HG02938 (cell line): ENCODE results near the gene PIGR.

Source experiments
- ATAC-seq: cut with Tn5 transposase; IDR thresholded peaks from one replicate; pipeline ENCODE4 v1.9.1; 2021; ENCODE audit warnings: mild to moderate bottlenecking, moderate library complexity; ENCODE audit not compliant: unreplicated experiment

Gene PIGR

DNA sequence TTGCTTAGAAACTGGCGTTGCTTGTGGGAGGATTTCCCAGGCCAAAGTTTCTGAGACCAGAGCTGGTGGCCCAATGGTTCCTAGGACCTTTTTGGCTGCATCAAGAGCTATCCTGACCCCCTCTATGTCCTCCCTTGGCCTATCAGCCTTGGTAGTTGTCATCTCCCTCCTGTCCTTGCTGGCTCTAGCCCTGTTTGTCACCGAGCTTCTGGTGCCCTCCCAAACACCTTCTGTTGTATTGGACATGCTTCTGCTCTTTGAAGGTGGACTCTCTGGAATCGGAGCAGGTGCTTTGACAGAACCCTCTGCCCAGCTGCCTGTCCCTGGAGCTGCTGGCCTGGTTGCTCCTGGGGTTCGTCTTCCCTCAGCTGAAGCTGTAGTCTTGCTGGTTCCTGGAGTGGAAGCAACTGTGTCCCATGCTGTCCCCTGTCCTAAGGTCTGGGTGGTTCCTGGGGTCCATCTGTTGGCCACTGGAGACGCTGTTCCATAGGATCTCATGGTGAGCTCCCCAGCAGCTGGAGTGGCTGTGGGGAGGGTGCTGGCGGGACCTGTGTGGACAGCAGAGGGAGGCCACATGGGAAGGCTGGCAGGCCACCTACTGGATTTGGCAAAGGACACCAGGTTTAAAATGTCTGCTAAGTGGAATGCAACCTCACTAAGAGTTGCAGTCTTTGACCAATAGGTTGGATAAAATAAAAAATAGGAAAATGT, 14.6 kb upstream of the PIGR start:
- no peak for ATAC-seq

- no peak for ATAC-seq
Measured at GRCh38 chr1:206958144-206958543, 11.9 kb upstream of the PIGR start.

DNA sequence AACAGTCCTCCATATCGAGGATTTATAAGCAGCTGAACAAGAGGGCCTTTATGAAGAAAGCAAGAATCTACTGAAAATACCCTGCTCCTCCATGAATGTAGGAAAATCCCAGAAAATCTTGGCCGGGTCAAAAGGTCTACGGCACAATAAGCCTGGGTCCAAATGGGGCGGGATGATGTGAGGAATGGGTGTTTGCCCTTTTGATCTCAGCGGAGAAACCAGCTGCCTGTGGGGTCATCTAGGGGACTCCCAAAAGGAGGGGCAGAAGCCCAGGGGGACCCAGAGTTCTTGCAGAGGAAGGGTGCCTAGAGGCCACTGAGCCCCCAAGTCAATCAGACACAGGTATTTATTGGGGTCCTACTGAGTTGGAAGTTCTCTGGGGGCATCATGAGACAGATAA, 11.4 kb upstream of the PIGR start:
- no peak for ATAC-seq

- ATAC-seq = no peak
Measured at GRCh38 chr1:206955476-206956451, 9.5 kb upstream of the PIGR start.

GRCh38 chr1:206954459-206955342, 8.4 kb upstream of the PIGR start:
- ATAC-seq = no peak

GRCh38 chr1:206953626-206954025, 7.4 kb upstream of the PIGR start:
- ATAC-seq = no peak

GRCh38 chr1:206953126-206953525, 6.9 kb upstream of the PIGR start:
- no peak for ATAC-seq

DNA sequence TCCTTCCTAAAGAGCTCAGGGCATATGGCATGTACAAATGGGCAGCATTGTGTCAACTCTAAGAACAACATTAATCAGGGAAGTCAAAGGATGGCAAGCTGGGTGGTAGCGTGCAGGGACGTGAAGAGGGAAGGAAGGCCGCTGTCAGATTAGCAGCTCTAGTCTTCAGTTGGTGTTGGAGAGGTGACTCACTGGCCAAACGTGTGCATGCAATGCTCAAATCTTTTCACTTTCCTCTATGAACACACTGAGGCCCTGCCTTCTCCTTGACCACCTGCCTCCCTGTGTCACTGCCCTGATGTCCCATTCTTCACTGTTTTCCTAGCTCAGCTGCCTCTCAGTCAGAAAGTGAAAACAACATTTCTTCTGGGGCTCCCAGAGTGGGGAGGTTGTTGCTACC, 5.9 kb upstream of the PIGR start:
- peak; percentile 39 for ATAC-seq

GRCh38 chr1:206951318-206952100, 5.2 kb upstream of the PIGR start:
- no peak for ATAC-seq

GRCh38 chr1:206949641-206950040, 3.4 kb upstream of the PIGR start:
- ATAC-seq = no peak

- ATAC-seq = no peak
Measured at GRCh38 chr1:206949208-206949607, 2.9 kb upstream of the PIGR start.

GRCh38 chr1:206947255-206947654, 989 bp upstream of the PIGR start:
- ATAC-seq = no peak

GRCh38 chr1:206945779-206946178, 487 bp downstream of the PIGR start:
- ATAC-seq = no peak

DNA sequence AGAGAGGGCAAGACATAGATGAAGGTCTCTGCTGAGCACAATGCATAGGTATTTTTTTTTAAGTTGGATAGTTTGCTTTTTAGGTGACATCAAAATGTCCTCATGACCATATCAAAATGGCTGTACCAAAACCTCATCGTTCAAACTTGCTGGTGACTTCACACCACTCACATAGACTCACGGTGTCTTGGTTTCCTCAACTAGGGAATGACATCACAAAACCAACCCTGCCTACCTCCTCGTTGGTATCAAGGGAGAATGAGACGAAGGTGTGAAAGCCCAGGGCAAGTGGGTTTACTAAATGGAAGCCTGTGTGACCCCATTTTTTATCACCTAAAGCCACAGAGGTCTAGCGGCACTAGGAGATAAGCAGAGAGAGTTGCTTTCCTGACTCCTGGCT, 1.6 kb downstream of the PIGR start:
- no peak for ATAC-seq

- ATAC-seq = no peak
Measured at GRCh38 chr1:206941766-206942418, 4.4 kb downstream of the PIGR start.

GRCh38 chr1:206940588-206940936, 5.7 kb downstream of the PIGR start:
- ATAC-seq = no peak

DNA sequence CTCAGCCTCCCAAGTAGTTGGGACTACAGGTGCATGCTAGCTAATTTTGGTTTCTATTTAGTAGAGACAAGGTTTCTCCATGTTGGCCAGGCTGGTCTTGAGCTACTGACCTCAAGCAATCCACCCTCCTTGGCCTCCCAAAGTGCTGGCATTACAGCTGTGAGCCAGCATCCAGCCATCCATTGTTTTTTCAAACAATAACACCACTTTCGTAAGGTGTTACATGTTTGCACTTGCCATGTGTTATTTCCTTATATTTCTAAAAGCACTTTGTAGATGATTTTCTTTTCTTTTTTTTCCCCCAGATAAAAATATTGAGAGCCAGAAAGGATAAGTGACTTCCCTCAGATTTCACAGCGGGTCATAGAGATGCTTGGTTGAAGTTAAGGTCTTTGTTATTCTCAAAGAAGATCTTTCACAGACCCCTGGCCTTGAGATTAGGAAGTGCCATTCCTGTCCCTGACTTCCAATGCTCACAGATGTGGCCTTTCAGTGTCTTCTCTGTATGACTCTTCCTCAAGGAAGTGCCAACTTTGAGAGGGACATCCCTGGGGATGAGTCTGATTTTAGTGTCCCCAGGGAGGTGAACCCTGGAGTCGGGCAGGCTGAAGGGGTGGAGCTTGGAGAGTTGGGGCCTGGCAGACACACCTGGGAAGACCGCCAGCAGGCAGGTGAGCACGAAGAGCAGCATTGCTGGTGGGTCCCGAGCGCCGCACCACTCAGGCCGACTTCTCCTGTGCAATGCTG, 6.3 kb downstream of the PIGR start:
- no peak for ATAC-seq

DNA sequence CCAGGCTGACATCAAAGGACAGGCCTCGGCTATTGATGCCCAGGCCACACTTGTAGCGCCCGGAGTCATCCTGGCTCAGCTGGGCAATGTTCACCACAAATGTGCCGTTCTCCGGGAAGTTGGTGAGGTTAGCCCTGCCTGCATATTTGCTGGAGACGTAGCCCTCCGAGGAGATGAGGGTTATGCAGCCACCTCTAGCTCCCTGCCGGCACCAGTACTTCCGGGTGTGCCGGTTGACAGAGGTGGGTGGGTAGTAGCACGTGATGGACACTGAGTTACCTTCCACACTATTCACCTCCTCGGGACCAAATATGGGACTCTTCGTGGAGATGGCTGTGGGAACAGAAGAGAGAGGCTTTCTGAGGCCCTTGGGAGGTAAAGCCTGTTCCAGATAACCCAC, 7.1 kb downstream of the PIGR start:
- ATAC-seq = no peak

DNA sequence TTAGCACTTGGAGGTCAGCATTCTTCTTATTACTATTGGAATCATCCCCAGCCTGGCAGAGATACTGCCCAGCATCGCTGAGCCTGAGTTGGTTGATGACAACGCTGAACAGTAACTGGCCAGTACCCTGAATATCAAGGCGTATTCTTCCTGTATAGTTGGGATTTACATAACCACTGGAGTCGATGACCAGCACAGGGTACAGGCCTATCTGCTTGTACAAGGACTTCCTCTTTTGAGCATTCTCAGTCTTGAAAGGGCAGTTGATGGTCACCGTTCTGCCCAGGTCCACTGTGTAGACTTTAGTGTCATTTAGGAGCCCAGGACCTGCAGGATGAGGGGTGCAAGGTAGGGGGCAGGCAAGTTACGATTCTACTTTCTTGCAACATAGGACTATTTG, 8.8 kb downstream of the PIGR start:
- no peak for ATAC-seq
